GM15510 (cell line): ENCODE results near the gene SLC39A10.

Experiments
- POLR2A ChIP-seq: IDR thresholded peaks from 3 replicates; pipeline ENCODE4 v1.6.1; 2011; ENCODE audit warnings: borderline replicate concordance; ENCODE audit not compliant: insufficient read length; ENCODE audit errors: extremely low read depth

Gene SLC39A10

DNA sequence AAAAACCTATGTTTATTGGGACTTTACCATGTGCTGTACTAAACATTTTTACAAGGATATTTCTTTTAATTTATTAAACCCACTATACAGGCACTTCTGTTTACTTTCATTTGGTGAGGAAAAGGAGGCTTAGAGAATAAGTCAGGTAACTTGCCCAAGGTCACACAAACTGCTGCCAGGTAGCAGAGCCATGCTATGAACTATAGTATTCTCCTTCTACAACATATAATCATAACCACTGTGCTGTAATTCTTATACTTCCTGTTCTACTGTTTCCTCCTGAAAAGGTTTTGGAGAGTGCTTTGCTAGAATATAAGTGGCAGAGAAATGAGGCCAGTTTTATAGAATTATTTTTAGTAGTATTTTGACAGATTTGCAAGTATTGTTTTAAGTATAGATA is 29.5 kb downstream of the SLC39A10 start:
- TF ChIP-seq POLR2A: no peak

DNA sequence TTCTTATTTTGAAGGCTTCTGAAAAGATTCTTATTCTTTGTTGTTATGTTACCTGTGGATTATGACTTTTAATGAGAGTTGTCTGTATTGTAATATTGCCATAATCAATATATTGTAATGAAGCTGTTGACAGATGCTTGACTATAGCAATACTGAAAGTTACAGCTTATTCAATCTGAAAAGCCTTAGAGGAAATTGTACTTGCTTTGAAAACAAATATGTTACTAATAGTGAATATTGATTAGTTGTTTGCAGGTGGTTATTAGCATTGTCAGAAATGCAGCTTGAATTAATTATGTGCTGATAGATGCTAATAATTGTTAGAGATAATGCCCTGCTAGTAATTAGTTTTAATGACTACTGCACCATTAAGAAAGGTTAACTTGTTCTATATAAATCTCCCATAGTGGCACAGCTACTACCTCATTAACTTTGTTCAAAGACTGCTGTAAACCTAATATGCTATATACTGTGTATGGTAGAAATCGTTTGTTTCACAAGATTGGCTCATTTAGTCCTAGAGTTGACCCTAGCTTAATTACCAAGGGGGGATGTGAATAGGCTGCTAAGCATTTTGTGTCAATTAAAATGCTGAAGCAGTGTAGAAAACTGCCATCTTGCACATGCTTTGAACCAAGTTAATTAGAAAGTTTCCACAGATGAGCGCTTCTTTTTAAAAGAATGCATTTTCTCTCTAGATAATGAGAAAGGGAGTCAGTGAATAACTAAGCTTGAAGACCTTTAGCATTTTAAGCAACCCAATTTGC is 30.5 kb downstream of the SLC39A10 start:
- no peak for TF ChIP-seq POLR2A

DNA sequence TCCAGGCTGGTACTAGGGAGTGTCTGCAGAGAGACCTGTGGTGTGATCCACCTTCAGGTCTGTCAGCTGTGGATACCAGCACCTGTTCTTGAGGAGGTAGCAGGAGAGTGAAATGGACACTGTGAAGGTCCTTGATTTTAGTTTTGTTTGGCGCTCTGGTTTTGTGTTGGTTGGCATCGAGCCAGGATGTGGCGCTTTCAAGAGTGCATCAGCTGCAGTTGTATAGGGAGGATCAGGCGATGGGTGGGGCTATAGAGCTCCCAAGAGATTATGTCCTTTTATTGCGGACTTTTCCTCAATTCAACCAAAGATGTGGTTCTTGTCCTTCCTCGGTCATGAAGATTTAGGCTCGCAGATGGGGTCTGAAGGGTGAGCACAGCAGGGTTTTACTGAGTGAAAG is 37.5 kb downstream of the SLC39A10 start:
- TF ChIP-seq POLR2A: no peak

DNA sequence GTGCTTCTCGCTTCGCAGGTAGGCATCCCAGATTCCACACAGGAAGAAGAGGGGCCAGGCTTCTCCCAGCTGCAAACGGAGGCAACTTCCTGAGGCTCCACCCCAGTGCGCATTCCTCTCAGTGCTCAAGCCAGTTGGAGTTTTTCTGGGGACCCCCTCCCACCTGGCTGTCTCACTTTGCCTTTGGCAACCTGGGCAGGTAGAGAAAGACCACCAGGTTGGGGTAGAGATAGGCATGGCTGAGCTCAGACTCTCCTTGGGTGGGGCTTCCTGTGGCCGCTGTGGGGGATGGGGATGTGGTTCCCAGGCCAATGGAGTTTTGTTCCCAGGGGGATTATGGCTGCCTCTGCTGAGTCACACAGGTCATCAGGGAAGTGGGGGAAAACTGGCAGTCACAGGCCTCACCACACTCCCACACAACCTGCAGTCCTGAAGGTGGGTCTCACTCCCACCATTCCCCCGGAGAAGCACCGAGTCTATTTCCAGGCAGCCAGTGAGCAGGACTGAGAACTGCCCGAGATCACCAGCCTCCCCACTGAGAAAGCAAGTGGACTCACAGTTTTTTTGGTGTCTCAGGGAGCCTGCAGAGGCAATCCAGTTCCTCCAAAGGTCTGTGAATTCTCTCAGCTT is 38.1 kb downstream of the SLC39A10 start:
- no peak for TF ChIP-seq POLR2A

DNA sequence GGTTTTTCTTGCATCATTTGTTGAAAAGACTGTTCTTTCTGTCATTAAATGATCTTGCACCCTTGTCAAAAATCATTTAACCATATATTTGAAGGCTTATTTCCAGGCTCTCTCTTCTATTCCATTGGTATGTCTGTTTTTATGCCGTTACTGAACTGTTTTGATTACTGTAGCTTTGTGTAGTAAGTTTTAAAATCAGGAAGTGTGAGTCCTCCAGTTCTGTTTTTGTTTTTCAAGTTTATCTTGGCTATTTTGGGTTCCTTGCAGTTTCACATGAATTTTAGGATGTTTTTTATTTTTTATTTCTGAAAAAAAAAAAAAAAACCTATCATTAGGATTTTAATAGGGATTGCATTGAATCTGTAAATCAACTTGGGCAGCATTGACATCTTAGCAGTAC is 39.0 kb downstream of the SLC39A10 start:
- no peak for TF ChIP-seq POLR2A

DNA sequence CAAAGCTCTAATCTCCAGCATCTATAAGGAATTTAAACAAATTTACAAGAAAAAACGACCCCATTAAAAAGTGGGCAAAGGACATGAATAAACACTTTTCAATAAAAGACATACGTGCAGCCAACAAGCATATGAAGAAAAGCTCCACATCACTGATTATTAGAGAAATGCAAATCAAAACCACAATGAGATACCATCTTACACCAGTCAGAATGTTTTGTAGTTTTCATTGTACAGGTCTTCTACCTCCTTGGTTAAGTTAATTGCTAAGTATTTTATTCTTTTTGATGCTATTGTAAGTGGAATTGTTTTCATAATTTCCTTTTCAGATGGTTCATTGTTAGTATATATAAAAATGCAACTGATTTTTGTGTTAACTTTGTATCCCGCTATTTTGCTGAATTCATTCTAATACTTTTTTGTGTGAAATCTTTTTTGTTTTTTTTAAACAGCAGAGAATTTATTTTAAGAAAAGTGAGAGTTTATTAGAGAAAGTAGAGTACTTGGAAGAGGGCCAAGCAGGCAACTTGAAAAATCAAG is 40.7 kb downstream of the SLC39A10 start:
- no peak for TF ChIP-seq POLR2A

DNA sequence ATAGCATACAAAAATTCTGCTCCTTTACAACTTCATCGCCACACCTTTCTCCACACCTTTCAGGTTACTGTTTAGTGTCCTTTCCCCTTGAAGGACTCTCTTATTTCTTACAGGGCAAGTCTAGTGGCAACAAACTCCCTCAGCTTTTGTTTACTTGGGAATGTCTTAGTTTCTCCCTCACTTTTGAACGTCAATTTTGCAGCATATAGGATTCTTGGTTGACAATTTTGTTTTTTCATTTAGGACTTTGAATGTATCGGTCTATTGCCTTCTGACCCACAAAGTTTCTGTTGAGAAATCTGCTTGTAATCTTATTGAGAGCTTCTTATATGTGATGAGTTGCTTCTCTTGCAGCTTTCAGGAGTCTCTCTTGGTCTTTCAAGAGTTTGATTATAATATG is 43.5 kb downstream of the SLC39A10 start:
- no peak for TF ChIP-seq POLR2A

DNA sequence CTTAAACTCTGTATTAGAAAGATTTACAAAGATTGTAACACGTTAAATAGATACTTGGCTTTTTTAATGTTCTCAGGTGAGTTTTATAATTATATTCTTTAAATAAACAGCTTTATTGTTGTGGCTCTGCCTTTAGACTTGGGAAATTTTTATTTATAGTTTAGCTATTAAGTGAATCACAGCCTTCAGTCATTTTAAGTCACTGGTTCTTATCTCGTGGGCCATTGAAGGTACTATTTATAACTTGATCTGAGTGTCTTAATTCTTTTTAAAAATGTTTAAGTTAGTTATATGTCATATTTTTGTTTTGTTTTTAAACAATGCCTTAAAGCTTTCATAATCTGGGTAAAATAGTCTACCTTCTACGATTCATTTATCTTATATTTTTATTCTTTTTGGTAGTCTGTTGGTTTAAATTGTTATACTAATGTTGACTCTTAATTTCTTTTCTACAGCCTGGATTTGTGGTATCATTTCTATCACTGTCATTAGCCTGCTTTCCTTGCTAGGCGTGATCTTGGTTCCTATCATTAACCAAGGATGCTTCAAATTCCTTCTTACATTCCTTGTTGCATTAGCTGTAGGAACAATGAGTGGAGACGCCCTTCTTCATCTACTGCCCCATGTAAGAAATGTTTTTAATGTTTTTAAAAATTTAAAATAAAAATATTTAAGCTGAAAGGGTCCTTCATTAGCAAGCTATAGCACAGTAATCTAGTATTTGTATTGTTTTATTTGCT is 49.3 kb downstream of the SLC39A10 start:
- no peak for TF ChIP-seq POLR2A

DNA sequence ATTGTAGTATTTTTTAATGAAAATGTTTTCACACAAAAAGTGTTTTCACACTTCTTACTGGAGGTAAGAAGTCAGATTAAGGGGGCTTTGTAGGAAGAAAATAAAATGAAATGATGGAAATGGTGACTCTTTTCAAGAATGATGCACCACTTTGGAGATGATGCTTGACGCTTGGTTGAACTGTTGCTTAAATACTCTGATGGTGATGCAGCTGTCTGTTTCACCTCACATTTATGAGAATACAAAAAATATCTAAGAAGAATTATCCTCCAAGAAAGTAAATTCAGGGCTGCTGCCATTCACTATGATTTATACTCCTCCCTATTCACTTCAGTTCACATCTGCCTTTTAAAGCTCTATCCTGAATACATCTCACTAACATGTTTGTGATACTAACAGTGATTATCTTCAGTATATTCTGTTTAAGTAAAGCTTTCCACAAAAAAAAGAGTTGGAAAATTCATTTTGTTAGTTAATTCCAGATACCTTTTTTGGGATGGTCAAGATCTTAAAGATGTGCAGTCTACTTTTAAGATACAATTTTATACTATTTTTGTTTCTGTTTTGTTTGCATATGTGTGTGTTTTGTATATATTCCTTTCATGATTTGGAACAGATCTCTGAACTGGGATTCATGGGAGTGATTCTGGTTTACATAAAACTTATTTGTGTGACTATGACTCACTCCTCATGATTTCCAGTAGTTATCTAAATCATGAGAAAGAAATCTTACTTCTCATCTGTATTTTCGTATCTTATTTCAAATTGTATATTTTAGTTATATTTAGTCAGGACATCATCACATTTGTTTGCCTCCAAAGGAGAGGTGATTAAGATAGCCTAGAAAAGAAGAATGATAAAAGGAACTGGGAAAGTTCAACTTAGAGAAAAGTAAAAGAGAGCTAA is 53.1 kb downstream of the SLC39A10 start:
- TF ChIP-seq POLR2A: no peak

DNA sequence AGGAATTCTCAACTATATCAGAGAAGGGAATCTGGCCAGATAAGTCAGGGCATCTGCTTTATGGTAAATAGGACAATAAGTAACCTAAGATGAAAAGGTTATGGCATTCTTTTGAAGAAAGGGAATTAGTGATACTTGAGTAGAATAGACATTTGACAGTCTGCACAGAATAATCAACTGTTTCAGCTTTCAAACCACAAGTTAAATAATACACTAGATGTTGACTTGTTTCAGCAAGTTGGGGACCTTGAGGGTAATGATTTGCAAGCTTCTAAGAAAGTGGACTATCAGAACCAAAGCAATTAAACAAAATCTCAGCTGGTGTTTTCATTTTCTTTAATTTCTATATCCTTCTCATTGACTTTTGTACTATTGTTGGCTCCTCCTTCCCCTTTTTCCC is 54.5 kb downstream of the SLC39A10 start:
- TF ChIP-seq POLR2A: no peak

DNA sequence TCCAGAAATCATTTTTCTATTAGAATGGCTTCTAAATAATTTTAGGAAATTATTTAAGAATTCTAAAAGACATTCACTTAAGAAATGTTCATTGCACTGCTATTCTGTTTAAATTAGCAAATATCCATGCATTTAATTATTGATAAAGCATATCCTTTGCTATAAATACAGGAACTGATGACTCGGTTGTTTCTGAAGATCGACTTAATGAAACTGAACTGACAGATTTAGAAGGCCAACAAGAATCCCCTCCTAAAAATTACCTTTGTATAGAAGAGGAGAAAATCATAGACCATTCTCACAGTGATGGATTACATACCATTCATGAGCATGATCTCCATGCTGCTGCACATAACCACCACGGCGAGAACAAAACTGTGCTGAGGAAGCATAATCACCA is 59.4 kb downstream of the SLC39A10 start:
- no peak for TF ChIP-seq POLR2A

DNA sequence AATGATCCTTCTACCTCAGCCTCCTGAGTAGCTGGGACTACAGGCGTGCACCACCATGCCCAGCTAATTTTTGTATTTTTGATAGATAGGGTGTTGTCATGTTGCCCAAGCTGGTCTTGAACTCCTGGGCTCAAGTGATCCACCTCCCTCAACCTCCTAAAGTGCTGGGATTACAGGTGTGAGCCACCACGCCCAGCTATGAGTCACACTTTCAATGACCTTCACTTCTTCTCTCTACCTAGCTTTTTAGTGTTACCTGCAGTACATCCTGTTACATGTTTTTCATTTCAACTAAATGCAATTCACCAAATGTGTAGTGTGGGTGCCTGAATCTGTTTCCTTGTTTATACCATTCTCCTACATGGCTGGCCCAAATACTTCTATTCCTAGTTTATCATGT is 64.0 kb downstream of the SLC39A10 start:
- no peak for TF ChIP-seq POLR2A

DNA sequence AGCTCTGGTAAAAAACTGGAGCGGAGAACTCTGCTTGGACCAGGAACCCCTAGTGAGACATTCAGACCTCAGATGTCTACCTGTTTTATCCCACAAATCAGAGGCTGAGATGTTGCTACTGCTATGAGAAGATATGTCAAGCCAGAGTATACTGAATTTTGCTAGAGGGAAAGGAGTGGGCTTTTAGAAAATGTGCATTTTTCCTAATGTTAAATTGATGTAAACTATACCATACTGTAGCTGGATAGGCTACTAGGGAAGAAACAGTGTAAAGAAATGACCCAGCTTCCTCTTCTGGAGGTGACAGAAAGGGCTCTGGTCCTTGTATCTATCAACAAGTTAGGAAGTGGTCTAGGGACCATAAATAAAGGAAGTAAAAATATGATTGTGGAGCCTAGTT is 65.0 kb downstream of the SLC39A10 start:
- no peak for TF ChIP-seq POLR2A

DNA sequence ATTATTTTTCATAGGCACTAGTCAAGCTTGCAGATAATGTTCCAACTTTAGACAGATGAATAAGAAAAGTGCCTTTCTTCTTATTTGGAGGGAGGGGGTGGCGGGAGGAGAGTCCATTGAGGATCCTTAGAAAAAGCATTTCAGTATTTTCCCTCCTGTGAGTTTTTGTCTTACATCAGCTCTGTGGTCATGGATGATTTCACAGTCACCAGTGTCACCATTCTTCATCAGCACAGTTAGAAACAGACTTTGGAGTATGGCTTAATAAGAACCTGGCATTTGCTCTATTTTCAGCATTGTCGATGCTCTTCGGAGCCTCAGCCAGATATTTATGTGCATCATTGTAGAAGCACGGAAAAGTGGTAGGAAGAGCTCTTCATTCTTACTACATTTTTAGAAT is 70.1 kb downstream of the SLC39A10 start:
- no peak for TF ChIP-seq POLR2A
